Measurements from ENCODE around the gene NUDT19. TPM values are rescaled to one million over a fixed set of nuclear protein-coding genes. Genes with fewer than 3 reads are reported as not detected.

NUDT19 gene
- total RNA-seq, 4 donors from 2014 or later, result 14.2 to 25.1 (median 18.6) TPM

GRCh38 chr19:32674931-32675719, 16.5 kb upstream of the NUDT19 start, which contains the start of gene ANKRD27:
Gene ANKRD27 (minus strand): TSS chr19:32675180. CDS start chr19:32659015, 16,165 bp downstream.
- Histone ChIP-seq H3K36me3 (no peaks in the 10 kb centered on the region), H3K27me3 (peaks cover 18% of the 10 kb centered on the region), H3K27ac (peak within 1 kb of the TSS; percentile 75), H3K4me1 (peaks cover 48% of the 10 kb centered on the region), H3K4me3 (peak within 1 kb of the TSS; percentile 79), H3K9me3 (no peaks in the 10 kb centered on the region)
- WGBS, result 0% methylated on average over 3 of the region's 75 CpGs
- DNase-seq (ENCODE audit: low spot score in 2 of 2), result peak; percentile 98 to 99
- TF ChIP-seq POLR2AphosphoS5 (IDR thresholded peaks at IDR 0.05) (no peak), EP300 (IDR thresholded peaks at IDR 0.05) (no peak), POLR2A (IDR thresholded peaks at IDR 0.05) (no peak), CTCF (IDR thresholded peaks at IDR 0.05) (no peak)

GRCh38 chr19:32675720-32676185, 15.9 kb upstream of the NUDT19 start, which contains the start of gene RGS9BP:
Gene RGS9BP (plus strand): TSS chr19:32675848. CDS start chr19:32676264, 416 bp downstream.
- Histone ChIP-seq H3K27ac (peak within 1 kb of the TSS; percentile 75), H3K4me1 (peaks cover 48% of the 10 kb centered on the region), H3K9me3 (no peaks in the 10 kb centered on the region), H3K27me3 (peaks cover 18% of the 10 kb centered on the region), H3K4me3 (peak within 1 kb of the TSS; percentile 79), H3K36me3 (no peaks in the 10 kb centered on the region)
- WGBS, result 0% methylated on average over 4 of the region's 53 CpGs
- TF ChIP-seq CTCF (IDR thresholded peaks at IDR 0.05), result no peak
- no peak for TF ChIP-seq POLR2A (IDR thresholded peaks at IDR 0.05)
- no peak for TF ChIP-seq EP300 (IDR thresholded peaks at IDR 0.05)
- no peak for TF ChIP-seq POLR2AphosphoS5 (IDR thresholded peaks at IDR 0.05)
- peak; percentile 91 to 92 for DNase-seq (ENCODE audit: low spot score in 2 of 2)

GRCh38 chr19:32676186-32676894, 15.3 kb upstream of the NUDT19 start:
- Histone ChIP-seq H3K27me3 (peaks cover 18% of the 10 kb centered on the region), H3K27ac (no peak overlapping the region), H3K4me3 (peak overlapping the region; percentile 79), H3K9me3 (no peaks in the 10 kb centered on the region), H3K36me3 (no peaks in the 10 kb centered on the region), H3K4me1 (peaks cover 47% of the 10 kb centered on the region)
- TF ChIP-seq POLR2AphosphoS5 (IDR thresholded peaks at IDR 0.05) (no peak), POLR2A (IDR thresholded peaks at IDR 0.05) (no peak), EP300 (IDR thresholded peaks at IDR 0.05) (no peak), CTCF (IDR thresholded peaks at IDR 0.05) (no peak)
- DNase-seq (ENCODE audit: low spot score in 2 of 2), result peak in 1 of 2 donors; percentile 65
- 16% methylated on average over 5 of the region's 93 CpGs for WGBS

GRCh38 chr19:32676895-32677359, 14.7 kb upstream of the NUDT19 start:
- DNase-seq (ENCODE audit: low spot score in 2 of 2), result no peak
- Histone ChIP-seq H3K4me1 (peaks cover 43% of the 10 kb centered on the region), H3K36me3 (no peaks in the 10 kb centered on the region), H3K27ac (no peak overlapping the region), H3K27me3 (peaks cover 18% of the 10 kb centered on the region), H3K4me3 (peak overlapping the region; percentile 79), H3K9me3 (no peaks in the 10 kb centered on the region)
- no peak for TF ChIP-seq CTCF (IDR thresholded peaks at IDR 0.05)
- TF ChIP-seq POLR2A (IDR thresholded peaks at IDR 0.05), result no peak
- 39% methylated on average over 13 of the region's 33 CpGs for WGBS

- H3K27me3 ChIP-seq, result peaks cover 18% of the 10 kb centered on the region
- H3K9me3 ChIP-seq, result no peaks in the 10 kb centered on the region
- TF ChIP-seq POLR2A (IDR thresholded peaks at IDR 0.05) (no peak), POLR2AphosphoS5 (IDR thresholded peaks at IDR 0.05) (no peak)
- DNase-seq (ENCODE audit: low spot score in 2 of 2), result no peak
- H3K36me3 ChIP-seq, result no peaks in the 10 kb centered on the region
- H3K4me1 ChIP-seq, result peaks cover 35% of the 10 kb centered on the region
- H3K27ac ChIP-seq, result no peak overlapping the region
- 71% methylated on average over 9 of the region's 9 CpGs for WGBS
- no peak overlapping the region for H3K4me3 ChIP-seq
These were observed 14.0 kb upstream of the NUDT19 start for GRCh38 chr19:32677657-32678056.

All from suprapubic skin (tissue), 4 donors.